ENCODE measurements around the gene P3H1.
A peak's percentile ranks its signal among the peaks of the same experiment; 100 is the strongest.

P3H1 gene

GRCh38 chr1:42736152-42736551, 30.7 kb downstream of the P3H1 start:
- peak overlapping the region; percentile 47 for H3K27ac ChIP-seq
- ChIA-PET CTCF (interaction anchor here (0.7 to 0.8 kb wide), 3 partner anchors 12 to 209 kb away, joined by 3 to 5 read pairs (median 3); no protein-coding TSS in a partner anchor), POLR2A (ENCODE audit: low non-redundant PET) (no interaction called here)
- TF ChIP-seq CTCF (conservative IDR thresholded peaks at IDR 0.05; ENCODE audit: low read depth) = peak; percentile 22; the same call in 1 of the 2 replicates
- peak; percentile 46 for DNase-seq (ENCODE audit: low spot score)

GRCh38 chr1:42735477-42736105, 31.2 kb downstream of the P3H1 start:
- no peak for DNase-seq (ENCODE audit: low spot score)
- CTCF ChIA-PET = interaction anchor here (0.6 to 0.7 kb wide), 4 partner anchors 12 to 239 kb away, joined by 3 to 4 read pairs (median 3); no protein-coding TSS in a partner anchor
- POLR2A ChIA-PET (ENCODE audit: low non-redundant PET) = interaction anchor here (0.5 to 0.6 kb wide), 2 partner anchors 278 to 589 kb away, joined by 3 to 7 read pairs; no protein-coding TSS in a partner anchor
- peak overlapping the region; percentile 47; the same call in 1 of the 2 replicates for H3K27ac ChIP-seq
- TF ChIP-seq CTCF (conservative IDR thresholded peaks at IDR 0.05; ENCODE audit: low read depth) = no peak

GRCh38 chr1:42735056-42735455, 31.8 kb downstream of the P3H1 start:
- no peak for DNase-seq (ENCODE audit: low spot score)
- CTCF ChIA-PET = interaction anchor here (0.6 kb wide), 2 partner anchors 31 to 240 kb away, joined by 3 to 4 read pairs; no protein-coding TSS in a partner anchor
- POLR2A ChIA-PET (ENCODE audit: low non-redundant PET) = interaction anchor here (0.6 kb wide), 1 partner anchor 588 kb away, joined by 7 read pairs; no protein-coding TSS in a partner anchor
- H3K27ac ChIP-seq = no peak overlapping the region
- no peak for TF ChIP-seq CTCF (conservative IDR thresholded peaks at IDR 0.05; ENCODE audit: low read depth)

- ChIA-PET CTCF (interaction anchor here (0.6 kb wide), 1 partner anchor 241 kb away, joined by 3 read pairs; no protein-coding TSS in a partner anchor), POLR2A (ENCODE audit: low non-redundant PET) (no interaction called here)
- DNase-seq (ENCODE audit: low spot score) = no peak
- no peak overlapping the region for H3K27ac ChIP-seq
- no peak for TF ChIP-seq CTCF (conservative IDR thresholded peaks at IDR 0.05; ENCODE audit: low read depth)
Observed at GRCh38 chr1:42734201-42735035, 32.4 kb downstream of the P3H1 start.

GRCh38 chr1:42733415-42734200, 33.2 kb downstream of the P3H1 start:
- DNase-seq (ENCODE audit: low spot score) = no peak
- no peak overlapping the region for H3K27ac ChIP-seq
- ChIA-PET CTCF (interaction anchor here (0.6 kb wide), 1 partner anchor 1235 kb away, joined by 3 read pairs; no protein-coding TSS in a partner anchor), POLR2A (ENCODE audit: low non-redundant PET) (no interaction called here)
- no peak for TF ChIP-seq CTCF (conservative IDR thresholded peaks at IDR 0.05; ENCODE audit: low read depth)

Data from RWPE1 (cell line).